HG03196 (cell line): ENCODE data around the gene LRP1.

Experiments used
- ATAC-seq: cut with Tn5 transposase; IDR thresholded peaks from one replicate; pipeline ENCODE4 v1.9.1; 2021; ENCODE audit not compliant: unreplicated experiment

The LRP1 gene

GRCh38 chr12:57170927-57171326, 42.6 kb downstream of the LRP1 start:
- no peak for ATAC-seq

GRCh38 chr12:57171668-57172067, 43.4 kb downstream of the LRP1 start:
- no peak for ATAC-seq

- no peak for ATAC-seq
These were observed 44.8 kb downstream of the LRP1 start for GRCh38 chr12:57173089-57173488.

GRCh38 chr12:57173683-57174082, 45.4 kb downstream of the LRP1 start:
- no peak for ATAC-seq

- no peak for ATAC-seq
These were observed 47.3 kb downstream of the LRP1 start for GRCh38 chr12:57175428-57176138.

GRCh38 chr12:57176139-57176477, 47.8 kb downstream of the LRP1 start:
- no peak for ATAC-seq

GRCh38 chr12:57176846-57177245, 48.6 kb downstream of the LRP1 start:
- no peak for ATAC-seq

GRCh38 chr12:57177354-57177753, 49.1 kb downstream of the LRP1 start:
- ATAC-seq = no peak

- ATAC-seq = no peak
These were observed 49.9 kb downstream of the LRP1 start for GRCh38 chr12:57178213-57178612.

- no peak for ATAC-seq
These were observed 51.2 kb downstream of the LRP1 start for GRCh38 chr12:57179331-57180086.

GRCh38 chr12:57180321-57180989, 52.2 kb downstream of the LRP1 start:
- ATAC-seq = no peak

GRCh38 chr12:57181072-57181471, 52.8 kb downstream of the LRP1 start:
- no peak for ATAC-seq

GRCh38 chr12:57181561-57182155, 53.4 kb downstream of the LRP1 start:
- ATAC-seq = no peak

- peak; percentile 69 for ATAC-seq
These were observed 54.8 kb downstream of the LRP1 start for GRCh38 chr12:57182918-57183575.

GRCh38 chr12:57183939-57184725, 55.8 kb downstream of the LRP1 start:
- ATAC-seq = no peak

GRCh38 chr12:57185403-57185802, 57.1 kb downstream of the LRP1 start:
- no peak for ATAC-seq

GRCh38 chr12:57185906-57186508, 57.7 kb downstream of the LRP1 start:
- no peak for ATAC-seq

GRCh38 chr12:57187222-57188089, 59.2 kb downstream of the LRP1 start:
- ATAC-seq = no peak

GRCh38 chr12:57188090-57188425, 59.8 kb downstream of the LRP1 start:
- ATAC-seq = no peak
